Frontal cortex (tissue), 4 donors: Measurements from ENCODE around the gene MSANTD1. TPM values are rescaled to one million over a fixed set of nuclear protein-coding genes. Genes with fewer than 3 reads are reported as not detected.
"Not testable (repeated sequence)": the region's sequence is repeated elsewhere in the genome, so short reads cannot be mapped to it uniquely, and the experiment has no call there.

Source experiments
- DNase-seq, 2 donors: peaks; one replicate each; pipeline ENCODE4 v3.0.0; 2012; ENCODE audit warnings: low spot score in 2 of 2
- FAIRE-seq: peaks from 2 replicates; lab custom pipeline; 2012; peaks lifted over from hg19 to GRCh38; lab: Jason Lieb, UNC
- total RNA-seq: library from RNA; depleted of rRNA; stranded (reverse); fragments of >200 nt; gene quantifications from one replicate; pipeline ENCODE4 v1.2.3, GENCODE V29; 2014
- donor health status: control.
- donor health status: control.
- donor health status: control.

MSANTD1 gene
- total RNA-seq, 1 donor from 2014 or later, result 6.5 TPM

DNA sequence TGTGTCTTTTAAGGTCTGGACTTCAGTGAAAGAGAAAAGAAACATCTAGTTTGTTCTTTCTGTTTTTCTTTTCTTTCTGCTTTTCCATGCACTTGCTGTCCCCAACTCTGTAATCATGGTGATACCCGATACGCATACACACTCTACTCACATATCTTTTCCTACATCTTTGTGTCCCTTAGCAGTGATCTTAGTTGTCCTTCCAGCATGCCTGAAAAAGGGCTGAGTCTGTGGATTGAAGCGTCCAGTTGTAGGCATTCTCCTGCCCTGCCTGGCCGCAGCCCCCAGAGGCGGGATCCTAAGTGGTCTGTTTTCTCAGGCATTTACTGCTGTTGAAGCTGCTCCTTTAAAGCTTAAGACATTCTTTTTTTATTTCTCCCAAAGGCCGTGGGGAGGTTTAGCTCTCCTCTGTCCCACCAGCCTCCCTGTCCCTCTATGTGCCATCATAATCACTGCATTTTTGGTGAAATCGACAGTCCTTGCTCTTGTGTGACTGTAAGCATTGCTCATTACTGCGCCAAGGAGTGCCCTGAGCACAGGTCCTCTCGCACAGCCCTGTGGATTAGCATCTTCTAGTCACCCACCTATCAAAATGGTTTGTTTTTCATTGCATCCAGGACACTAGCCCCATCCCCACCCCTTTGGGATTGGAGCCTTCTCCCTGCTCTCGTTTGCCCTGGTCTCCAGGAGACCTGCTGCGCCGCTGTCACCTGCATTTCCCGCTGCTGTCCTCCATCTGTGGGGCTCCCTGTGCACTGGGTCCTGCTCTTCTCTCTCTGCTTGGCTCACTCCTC lies 48.3 kb downstream of the MSANTD1 start:
- FAIRE-seq, result no peak
- DNase-seq, result no peak

DNA sequence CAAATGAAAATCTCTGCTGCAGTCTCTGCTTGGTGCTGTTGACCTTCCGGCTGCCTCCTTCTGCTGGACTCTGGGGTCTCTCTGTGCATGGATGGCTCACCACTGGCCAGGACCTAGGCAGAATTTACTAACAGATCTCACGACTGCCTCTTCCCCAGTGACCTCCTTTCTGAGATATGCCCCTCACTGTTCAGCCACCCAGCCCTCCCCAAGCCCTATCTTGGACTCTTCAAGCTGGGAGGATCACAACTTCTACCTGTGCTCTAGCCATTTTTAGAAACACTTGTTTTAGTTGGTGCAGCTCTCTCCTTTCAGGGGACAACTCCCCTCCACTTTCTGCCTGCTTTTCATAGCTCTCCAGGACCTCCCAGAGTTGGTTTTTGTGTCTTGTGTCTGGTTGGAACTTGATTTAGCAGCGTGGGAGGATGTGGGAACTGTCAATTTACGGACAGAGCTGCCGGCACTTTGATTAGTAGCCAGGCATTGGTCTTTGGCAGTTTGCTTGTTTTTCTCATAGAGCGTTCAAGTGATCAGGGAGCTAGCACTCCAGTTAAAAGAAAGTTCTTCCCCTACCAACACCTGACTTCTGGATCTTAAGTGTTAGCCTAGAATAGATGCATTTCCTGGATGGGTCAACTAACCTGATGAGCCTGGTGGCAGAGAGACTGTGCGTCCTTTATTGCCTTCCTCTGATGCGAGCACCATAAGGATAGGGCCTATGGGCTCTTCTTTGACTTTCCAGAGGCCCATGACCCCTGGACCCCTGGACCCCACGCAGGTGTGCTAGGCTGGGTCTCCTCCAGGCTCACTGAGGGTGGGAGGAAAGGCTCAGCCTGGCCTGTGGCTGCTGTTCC lies 50.4 kb downstream of the MSANTD1 start:
- no peak for FAIRE-seq
- DNase-seq, result no peak

- DNase-seq (no peak), FAIRE-seq (no peak)
These were observed 51.2 kb downstream of the MSANTD1 start for GRCh38 chr4:3299976-3300671.

DNA sequence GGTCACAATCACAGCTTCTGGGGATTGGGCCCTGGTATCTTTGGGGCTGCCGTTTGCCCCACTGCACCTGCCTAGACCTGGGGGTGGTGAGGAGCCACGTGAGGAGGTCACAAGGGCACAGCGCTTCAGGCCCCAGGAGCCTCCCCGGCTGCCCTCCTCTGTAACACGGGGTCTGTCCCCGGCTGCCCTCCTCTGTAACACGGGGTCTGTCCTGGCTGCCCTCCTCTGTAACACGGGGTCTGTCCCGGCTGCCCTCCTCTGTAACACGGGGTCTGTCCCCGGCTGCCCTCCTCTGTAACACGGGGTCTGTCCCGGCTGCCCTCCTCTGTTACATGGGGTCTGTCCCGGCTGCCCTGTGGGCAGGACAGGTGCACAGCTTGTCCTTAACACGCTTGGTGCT lies 51.9 kb downstream of the MSANTD1 start:
- not testable (repeated sequence) for DNase-seq, FAIRE-seq

DNA sequence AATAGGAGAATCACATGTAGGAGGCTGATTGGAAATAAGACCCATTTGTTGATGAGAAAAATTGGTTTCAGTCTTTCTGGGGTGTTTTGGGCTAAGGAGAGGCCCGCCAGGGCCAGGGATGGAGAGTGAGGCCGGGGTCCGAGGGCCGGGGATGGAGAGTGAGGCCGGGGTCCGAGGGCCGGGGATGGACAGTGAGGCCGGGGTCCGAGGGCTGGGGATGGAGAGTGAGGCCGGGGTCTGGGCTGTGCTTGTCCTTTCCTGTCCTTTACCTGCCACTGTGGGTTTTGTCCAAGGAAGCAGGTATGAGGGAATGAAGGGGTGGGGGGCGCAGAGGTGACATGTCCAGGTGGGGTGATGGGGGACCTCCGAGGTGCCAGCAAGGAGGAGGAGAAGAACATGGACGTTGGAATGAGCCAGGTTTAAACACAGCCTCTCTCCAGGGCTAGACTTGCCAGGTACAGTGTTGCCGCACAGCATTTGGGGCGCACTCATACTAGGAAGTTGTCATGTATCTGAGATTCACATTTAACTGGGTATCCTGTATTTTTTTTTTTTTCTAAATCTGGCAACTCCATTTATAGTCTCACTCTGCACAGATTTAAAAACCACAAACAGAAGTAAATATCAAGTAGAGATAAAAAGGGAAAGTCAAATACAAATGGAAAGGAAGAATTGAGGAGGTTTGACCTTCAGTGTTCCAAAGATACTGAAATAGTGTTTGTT lies 52.7 kb downstream of the MSANTD1 start:
- DNase-seq, result no peak
- FAIRE-seq, result no peak

- FAIRE-seq (no peak), DNase-seq (no peak)
These were observed 53.3 kb downstream of the MSANTD1 start for GRCh38 chr4:3302173-3302785.

GRCh38 chr4:3302786-3303564 lies 54.0 kb downstream of the MSANTD1 start:
- DNase-seq (no peak), FAIRE-seq (no peak)

DNA sequence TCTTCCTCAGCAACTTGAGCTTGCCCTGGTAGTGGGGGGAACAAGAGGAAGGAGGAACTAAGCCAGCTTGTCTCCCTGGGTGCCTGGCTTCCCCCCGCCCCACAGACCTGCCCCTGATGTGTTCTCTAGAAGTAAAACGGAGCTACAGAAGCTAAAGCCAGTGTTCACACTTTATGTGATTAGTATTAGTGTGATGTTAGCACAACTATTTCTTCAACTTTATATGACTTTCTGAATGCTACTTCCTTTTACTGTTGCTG lies 54.5 kb downstream of the MSANTD1 start:
- FAIRE-seq, result no peak
- DNase-seq, result no peak

GRCh38 chr4:3303923-3304710 lies 55.2 kb downstream of the MSANTD1 start:
- FAIRE-seq, result no peak

DNA sequence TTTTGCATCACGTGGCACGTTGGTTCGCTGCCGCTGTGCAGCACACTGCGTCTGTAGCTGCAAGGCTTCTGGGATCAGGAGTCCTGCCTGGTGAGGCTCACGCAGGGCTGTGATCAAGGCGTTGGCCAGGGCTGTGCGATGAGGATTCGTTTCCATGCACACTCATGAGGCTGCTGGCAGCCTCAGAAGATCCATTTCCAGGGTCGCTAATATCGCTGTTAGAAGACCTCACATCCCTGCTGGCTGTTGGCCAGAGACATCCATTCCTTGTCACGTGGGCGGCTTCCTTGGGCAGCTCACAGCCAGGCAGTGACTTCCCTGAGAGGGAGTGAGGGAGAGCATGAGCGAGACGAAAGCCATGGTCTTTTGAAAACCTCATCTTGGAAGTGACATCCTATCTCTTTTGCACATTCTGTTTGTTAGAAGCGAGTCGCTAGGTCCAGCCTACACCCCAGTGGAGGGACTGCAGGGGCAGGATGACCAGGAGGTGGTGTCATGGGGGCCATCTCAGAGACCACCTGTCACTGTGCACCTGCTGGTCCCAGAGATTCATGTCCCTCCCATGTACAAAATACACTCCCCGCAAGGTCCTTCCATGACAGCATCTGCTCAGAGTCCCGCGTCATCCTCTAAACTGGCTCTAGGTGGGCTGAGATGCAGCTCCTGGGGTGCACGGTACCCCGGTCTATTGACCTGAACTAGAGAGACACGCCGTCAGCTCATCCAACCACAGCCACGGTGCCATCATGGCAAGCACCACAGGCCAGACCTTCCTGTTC lies 56.1 kb downstream of the MSANTD1 start:
- no peak for FAIRE-seq
- DNase-seq, result no peak

More at GRCh38 chr4:3303923-3304710, 55.2 kb downstream of the MSANTD1 start:
- DNase-seq, result no peak

- no peak for FAIRE-seq
- DNase-seq, result no peak
These were observed 56.8 kb downstream of the MSANTD1 start for GRCh38 chr4:3305610-3306371.

Other genes starting within 250 kb of the MSANTD1 start
- gene HTT-AS, start 174.6 kb upstream of the MSANTD1 start, total RNA-seq, result not detected
- gene HTT, start 174.5 kb upstream of the MSANTD1 start, total RNA-seq, result 50.1 TPM
- gene RGS12, start 43.9 kb downstream of the MSANTD1 start, total RNA-seq, result 72.2 TPM
- 1.6 TPM for gene HGFAC, start 192.8 kb downstream of the MSANTD1 start, total RNA-seq
- gene DOK7, start 214.1 kb downstream of the MSANTD1 start, total RNA-seq, result under 0.01 TPM